ENCODE measurements around the gene ADCY2. TPM values are rescaled to one million over a fixed set of nuclear protein-coding genes. Genes with fewer than 3 reads are reported as not detected.

Gene ADCY2
- polyA plus RNA-seq, 2 donors = 0.06 to 0.76 TPM

GRCh38 chr5:7747728-7748127 is 351.8 kb downstream of the ADCY2 start:
- Histone ChIP-seq H3K9me3 (ENCODE audit: control insufficient read depth in 2 of 2, insufficient read depth in 1 of 2, low read depth in 1 of 2, low read length in 1 of 2) (peaks cover 0 to 2% of the 10 kb centered on the region in 2 donors), H3K36me3 (ENCODE audit: control insufficient read depth in 2 of 2, insufficient read depth in 2 of 2, low read length in 1 of 2) (no peaks in the 10 kb centered on the region), H3K4me3 (ENCODE audit: low read depth in 1 of 2, low read length in 2 of 2) (no peak overlapping the region), H3K27ac (ENCODE audit: low read depth in 2 of 2, low read length in 1 of 2) (no peak overlapping the region), H3K4me1 (ENCODE audit: control insufficient read depth in 2 of 2, insufficient read depth in 2 of 2, low read length in 1 of 2) (no peaks in the 10 kb centered on the region), H3K27me3 (ENCODE audit: control insufficient read depth in 1 of 2, insufficient read depth in 2 of 2, low read length in 2 of 2) (no peaks in the 10 kb centered on the region)
- 84 to 91% methylated on average over 6 of the region's 6 CpGs for WGBS, 2 donors

- Histone ChIP-seq H3K9me3 (ENCODE audit: control insufficient read depth in 2 of 2, insufficient read depth in 1 of 2, low read depth in 1 of 2, low read length in 1 of 2) (peaks cover 0 to 2% of the 10 kb centered on the region in 2 donors), H3K4me3 (ENCODE audit: low read depth in 1 of 2, low read length in 2 of 2) (no peak overlapping the region), H3K36me3 (ENCODE audit: control insufficient read depth in 2 of 2, insufficient read depth in 2 of 2, low read length in 1 of 2) (no peaks in the 10 kb centered on the region), H3K4me1 (ENCODE audit: control insufficient read depth in 2 of 2, insufficient read depth in 2 of 2, low read length in 1 of 2) (no peaks in the 10 kb centered on the region), H3K27me3 (ENCODE audit: control insufficient read depth in 1 of 2, insufficient read depth in 2 of 2, low read length in 2 of 2) (no peaks in the 10 kb centered on the region), H3K27ac (ENCODE audit: low read depth in 2 of 2, low read length in 1 of 2) (no peak overlapping the region)
- 72 to 85% methylated on average over 7 of the region's 7 CpGs for WGBS, 2 donors
These were observed 353.7 kb downstream of the ADCY2 start for GRCh38 chr5:7749626-7750025.

- H3K4me1 ChIP-seq (ENCODE audit: control insufficient read depth in 2 of 2, insufficient read depth in 2 of 2, low read length in 1 of 2) = no peaks in the 10 kb centered on the region
- 72 to 88% methylated on average over 5 of the region's 5 CpGs for WGBS, 2 donors
- no peaks in the 10 kb centered on the region for H3K36me3 ChIP-seq (ENCODE audit: control insufficient read depth in 2 of 2, insufficient read depth in 2 of 2, low read length in 1 of 2)
- H3K27me3 ChIP-seq (ENCODE audit: control insufficient read depth in 1 of 2, insufficient read depth in 2 of 2, low read length in 2 of 2) = no peaks in the 10 kb centered on the region
- H3K9me3 ChIP-seq (ENCODE audit: control insufficient read depth in 2 of 2, insufficient read depth in 1 of 2, low read depth in 1 of 2, low read length in 1 of 2) = peaks cover 0 to 2% of the 10 kb centered on the region in 2 donors
- H3K4me3 ChIP-seq (ENCODE audit: low read depth in 1 of 2, low read length in 2 of 2) = no peak overlapping the region
- H3K27ac ChIP-seq (ENCODE audit: low read depth in 2 of 2, low read length in 1 of 2) = no peak overlapping the region
These were observed 355.9 kb downstream of the ADCY2 start for GRCh38 chr5:7751874-7752273.

GRCh38 chr5:7753181-7753580 is 357.2 kb downstream of the ADCY2 start:
- Histone ChIP-seq H3K9me3 (ENCODE audit: control insufficient read depth in 2 of 2, insufficient read depth in 1 of 2, low read depth in 1 of 2, low read length in 1 of 2) (peaks cover 0 to 2% of the 10 kb centered on the region in 2 donors), H3K27me3 (ENCODE audit: control insufficient read depth in 1 of 2, insufficient read depth in 2 of 2, low read length in 2 of 2) (no peaks in the 10 kb centered on the region), H3K36me3 (ENCODE audit: control insufficient read depth in 2 of 2, insufficient read depth in 2 of 2, low read length in 1 of 2) (no peaks in the 10 kb centered on the region), H3K4me3 (ENCODE audit: low read depth in 1 of 2, low read length in 2 of 2) (no peak overlapping the region), H3K4me1 (ENCODE audit: control insufficient read depth in 2 of 2, insufficient read depth in 2 of 2, low read length in 1 of 2) (no peaks in the 10 kb centered on the region), H3K27ac (ENCODE audit: low read depth in 2 of 2, low read length in 1 of 2) (no peak overlapping the region)
- 38 to 50% methylated on average over 3 of the region's 3 CpGs for WGBS, 2 donors

- no peaks in the 10 kb centered on the region for H3K27me3 ChIP-seq (ENCODE audit: control insufficient read depth in 1 of 2, insufficient read depth in 2 of 2, low read length in 2 of 2)
- H3K9me3 ChIP-seq (ENCODE audit: control insufficient read depth in 2 of 2, insufficient read depth in 1 of 2, low read depth in 1 of 2, low read length in 1 of 2) = peaks cover 0 to 2% of the 10 kb centered on the region in 2 donors
- H3K36me3 ChIP-seq (ENCODE audit: control insufficient read depth in 2 of 2, insufficient read depth in 2 of 2, low read length in 1 of 2) = no peaks in the 10 kb centered on the region
- no peak overlapping the region for H3K27ac ChIP-seq (ENCODE audit: low read depth in 2 of 2, low read length in 1 of 2)
- H3K4me1 ChIP-seq (ENCODE audit: control insufficient read depth in 2 of 2, insufficient read depth in 2 of 2, low read length in 1 of 2) = no peaks in the 10 kb centered on the region
- 83 to 92% methylated on average over 1 of the region's 1 CpG for WGBS, 2 donors
- no peak overlapping the region for H3K4me3 ChIP-seq (ENCODE audit: low read depth in 1 of 2, low read length in 2 of 2)
These were observed 357.7 kb downstream of the ADCY2 start for GRCh38 chr5:7753596-7753995.

- no peaks in the 10 kb centered on the region for H3K9me3 ChIP-seq (ENCODE audit: control insufficient read depth in 2 of 2, insufficient read depth in 1 of 2, low read depth in 1 of 2, low read length in 1 of 2)
- no peak overlapping the region for H3K27ac ChIP-seq (ENCODE audit: low read depth in 2 of 2, low read length in 1 of 2)
- H3K4me3 ChIP-seq (ENCODE audit: low read depth in 1 of 2, low read length in 2 of 2) = no peak overlapping the region
- no peaks in the 10 kb centered on the region for H3K4me1 ChIP-seq (ENCODE audit: control insufficient read depth in 2 of 2, insufficient read depth in 2 of 2, low read length in 1 of 2)
- H3K27me3 ChIP-seq (ENCODE audit: control insufficient read depth in 1 of 2, insufficient read depth in 2 of 2, low read length in 2 of 2) = no peaks in the 10 kb centered on the region
- no peaks in the 10 kb centered on the region for H3K36me3 ChIP-seq (ENCODE audit: control insufficient read depth in 2 of 2, insufficient read depth in 2 of 2, low read length in 1 of 2)
- 88 to 89% methylated on average over 6 of the region's 6 CpGs for WGBS, 2 donors
These were observed 358.6 kb downstream of the ADCY2 start for GRCh38 chr5:7754490-7754889.

GRCh38 chr5:7754997-7755596 is 359.2 kb downstream of the ADCY2 start:
- no peak overlapping the region for H3K4me3 ChIP-seq (ENCODE audit: low read depth in 1 of 2, low read length in 2 of 2)
- H3K9me3 ChIP-seq (ENCODE audit: control insufficient read depth in 2 of 2, insufficient read depth in 1 of 2, low read depth in 1 of 2, low read length in 1 of 2) = no peaks in the 10 kb centered on the region
- H3K36me3 ChIP-seq (ENCODE audit: control insufficient read depth in 2 of 2, insufficient read depth in 2 of 2, low read length in 1 of 2) = no peaks in the 10 kb centered on the region
- 35 to 39% methylated on average over 13 of the region's 13 CpGs for WGBS, 2 donors
- no peak overlapping the region for H3K27ac ChIP-seq (ENCODE audit: low read depth in 2 of 2, low read length in 1 of 2)
- H3K27me3 ChIP-seq (ENCODE audit: control insufficient read depth in 1 of 2, insufficient read depth in 2 of 2, low read length in 2 of 2) = no peaks in the 10 kb centered on the region
- no peaks in the 10 kb centered on the region for H3K4me1 ChIP-seq (ENCODE audit: control insufficient read depth in 2 of 2, insufficient read depth in 2 of 2, low read length in 1 of 2)

- H3K4me1 ChIP-seq (ENCODE audit: control insufficient read depth in 2 of 2, insufficient read depth in 2 of 2, low read length in 1 of 2) = no peaks in the 10 kb centered on the region
- no peaks in the 10 kb centered on the region for H3K9me3 ChIP-seq (ENCODE audit: control insufficient read depth in 2 of 2, insufficient read depth in 1 of 2, low read depth in 1 of 2, low read length in 1 of 2)
- H3K27ac ChIP-seq (ENCODE audit: low read depth in 2 of 2, low read length in 1 of 2) = no peak overlapping the region
- H3K4me3 ChIP-seq (ENCODE audit: low read depth in 1 of 2, low read length in 2 of 2) = no peak overlapping the region
- no peaks in the 10 kb centered on the region for H3K27me3 ChIP-seq (ENCODE audit: control insufficient read depth in 1 of 2, insufficient read depth in 2 of 2, low read length in 2 of 2)
- WGBS, 2 donors = 69 to 75% methylated on average over 5 of the region's 5 CpGs
- no peaks in the 10 kb centered on the region for H3K36me3 ChIP-seq (ENCODE audit: control insufficient read depth in 2 of 2, insufficient read depth in 2 of 2, low read length in 1 of 2)
These were observed 360.0 kb downstream of the ADCY2 start for GRCh38 chr5:7755958-7756357.

GRCh38 chr5:7756453-7756852 is 360.5 kb downstream of the ADCY2 start:
- no peak overlapping the region for H3K4me3 ChIP-seq (ENCODE audit: low read depth in 1 of 2, low read length in 2 of 2)
- no peaks in the 10 kb centered on the region for H3K36me3 ChIP-seq (ENCODE audit: control insufficient read depth in 2 of 2, insufficient read depth in 2 of 2, low read length in 1 of 2)
- 56 to 62% methylated on average over 4 of the region's 4 CpGs for WGBS, 2 donors
- no peaks in the 10 kb centered on the region for H3K9me3 ChIP-seq (ENCODE audit: control insufficient read depth in 2 of 2, insufficient read depth in 1 of 2, low read depth in 1 of 2, low read length in 1 of 2)
- no peak overlapping the region for H3K27ac ChIP-seq (ENCODE audit: low read depth in 2 of 2, low read length in 1 of 2)
- no peaks in the 10 kb centered on the region for H3K27me3 ChIP-seq (ENCODE audit: control insufficient read depth in 1 of 2, insufficient read depth in 2 of 2, low read length in 2 of 2)
- H3K4me1 ChIP-seq (ENCODE audit: control insufficient read depth in 2 of 2, insufficient read depth in 2 of 2, low read length in 1 of 2) = no peaks in the 10 kb centered on the region

- Histone ChIP-seq H3K4me3 (ENCODE audit: low read depth in 1 of 2, low read length in 2 of 2) (no peak overlapping the region), H3K36me3 (ENCODE audit: control insufficient read depth in 2 of 2, insufficient read depth in 2 of 2, low read length in 1 of 2) (no peaks in the 10 kb centered on the region), H3K4me1 (ENCODE audit: control insufficient read depth in 2 of 2, insufficient read depth in 2 of 2, low read length in 1 of 2) (no peaks in the 10 kb centered on the region), H3K27ac (ENCODE audit: low read depth in 2 of 2, low read length in 1 of 2) (no peak overlapping the region), H3K9me3 (ENCODE audit: control insufficient read depth in 2 of 2, insufficient read depth in 1 of 2, low read depth in 1 of 2, low read length in 1 of 2) (peaks cover 0 to 3% of the 10 kb centered on the region in 2 donors), H3K27me3 (ENCODE audit: control insufficient read depth in 1 of 2, insufficient read depth in 2 of 2, low read length in 2 of 2) (no peaks in the 10 kb centered on the region)
- 50 to 61% methylated on average over 8 of the region's 8 CpGs for WGBS, 2 donors
These were observed 363.4 kb downstream of the ADCY2 start for GRCh38 chr5:7759257-7759871.
